ENCODE measurements around the gene CDCA4.

The CDCA4 gene

GRCh38 chr14:105012171-105012985, 8.5 kb downstream of the CDCA4 start:
- peak; percentile 31 for DNase-seq

GRCh38 chr14:105011312-105011990, 9.4 kb downstream of the CDCA4 start:
- no peak for DNase-seq

GRCh38 chr14:105010891-105011291, 10.0 kb downstream of the CDCA4 start:
- no peak for DNase-seq

GRCh38 chr14:105010106-105010505, 10.8 kb downstream of the CDCA4 start:
- no peak for DNase-seq

GRCh38 chr14:105007593-105008264, 13.2 kb downstream of the CDCA4 start:
- no peak for DNase-seq

GRCh38 chr14:105006831-105007592, 13.9 kb downstream of the CDCA4 start:
- no peak for DNase-seq

GRCh38 chr14:105005929-105006830, 14.7 kb downstream of the CDCA4 start:
- no peak for DNase-seq

GRCh38 chr14:105005329-105005928, 15.5 kb downstream of the CDCA4 start:
- no peak for DNase-seq

- no peak for DNase-seq
These were observed 21.5 kb downstream of the CDCA4 start for GRCh38 chr14:104999361-104999760.

GRCh38 chr14:104998801-104999200, 22.1 kb downstream of the CDCA4 start:
- DNase-seq = no peak

GRCh38 chr14:104996483-104996882, 24.4 kb downstream of the CDCA4 start:
- DNase-seq = no peak

GRCh38 chr14:104996032-104996431, 24.9 kb downstream of the CDCA4 start:
- DNase-seq = no peak

- DNase-seq = no peak
These were observed 25.9 kb downstream of the CDCA4 start for GRCh38 chr14:104994978-104995377.

GRCh38 chr14:104993808-104994591, 26.9 kb downstream of the CDCA4 start:
- no peak for DNase-seq

- DNase-seq = no peak
These were observed 27.6 kb downstream of the CDCA4 start for GRCh38 chr14:104993306-104993705.

- no peak for DNase-seq
These were observed 28.4 kb downstream of the CDCA4 start for GRCh38 chr14:104992501-104992900.

GRCh38 chr14:104991896-104992230, 29.0 kb downstream of the CDCA4 start:
- no peak for DNase-seq

GRCh38 chr14:104989951-104990303, 31.0 kb downstream of the CDCA4 start:
- DNase-seq = no peak

- DNase-seq = no peak
These were observed 31.5 kb downstream of the CDCA4 start for GRCh38 chr14:104989236-104989950.

GRCh38 chr14:104986487-104987164, 34.3 kb downstream of the CDCA4 start:
- DNase-seq = no peak
